CD4-positive, alpha-beta T cell (primary cell): ENCODE measurements around the gene SOD3. TPM values are rescaled to one million over a fixed set of nuclear protein-coding genes. Genes with fewer than 3 reads are reported as not detected.

Experiments
- ATAC-seq: fragments of 200-7000 bp; cut with Tn5 transposase; one replicate; pipeline ENCODE4 v1.10.0; 2022; ENCODE audit warnings: mild to moderate bottlenecking; ENCODE audit not compliant: poor library complexity
- CTCF ChIA-PET: fragments of 350-600 bp; sonication (Branson Sonifier 250); formaldehyde crosslinking; loops from one replicate; lab custom pipeline; 2021; ENCODE audit warnings: antibody characterized with exemption, inconsistent platforms; lab: Charles Lee
- POLR2A ChIA-PET: fragments of 350-600 bp; sonication (Branson Sonifier 250); formaldehyde crosslinking; loops from one replicate; lab custom pipeline; 2021; ENCODE audit warnings: antibody characterized with exemption, inconsistent platforms; lab: Charles Lee
- DNase-seq, 14 experiments: peaks; one replicate each; pipeline ENCODE4 v3.0.0-alpha.2; 2013 to 2020; ENCODE audit warnings: mixed read lengths in 2 of 14
- H3K27ac ChIP-seq, 2 donors: one replicate each; pipeline versions ENCODE4 v1.5.1 to v1.7.0; 2013; ENCODE audit warnings: low read length in 2 of 2, low read depth in 1 of 2, mild to moderate bottlenecking in 1 of 2
- H3K27me3 ChIP-seq, 2 experiments: 1 replicate in 1 of 2; 2 replicates in 1 of 2; pipeline versions ENCODE4 v1.6.1 to v1.7.0; 2013; ENCODE audit warnings: low read length in 2 of 2, control low read depth in 1 of 2, mild to moderate bottlenecking in 1 of 2, moderate library complexity in 1 of 2; ENCODE audit not compliant: insufficient read depth in 2 of 2, control insufficient read depth in 1 of 2
- H3K36me3 ChIP-seq: one replicate; pipeline ENCODE4 v1.6.1; 2013; ENCODE audit warnings: low read length, control low read depth; ENCODE audit not compliant: insufficient read depth
- H3K4me1 ChIP-seq: one replicate; pipeline ENCODE4 v1.6.1; 2013; ENCODE audit warnings: low read length, control low read depth; ENCODE audit not compliant: insufficient read depth
- H3K4me3 ChIP-seq: one replicate; pipeline ENCODE4 v1.5.1; 2013; ENCODE audit warnings: mild to moderate bottlenecking, low read length, moderate library complexity
- H3K9me3 ChIP-seq, 2 experiments: 1 replicate in 1 of 2; 2 replicates in 1 of 2; pipeline versions ENCODE4 v1.6.1 to v1.7.0; 2013; ENCODE audit warnings: low read length in 2 of 2, mild to moderate bottlenecking in 2 of 2, control low read depth in 1 of 2, moderate library complexity in 1 of 2; ENCODE audit not compliant: control insufficient read depth in 1 of 2, insufficient read depth in 1 of 2
- H3K27ac Mint-ChIP-seq: one replicate; pipeline ENCODE4 v1.8.0; 2020; ENCODE audit warnings: mixed read lengths
- H3K27me3 Mint-ChIP-seq: one replicate; pipeline ENCODE4 v1.8.0; 2021; ENCODE audit warnings: mixed read lengths
- H3K36me3 Mint-ChIP-seq: one replicate; pipeline ENCODE4 v1.8.0; 2021; ENCODE audit warnings: low read depth, mixed read lengths
- H3K4me1 Mint-ChIP-seq: one replicate; pipeline ENCODE4 v1.8.0; 2021; ENCODE audit warnings: low read depth, mixed read lengths
- H3K4me3 Mint-ChIP-seq: one replicate; pipeline ENCODE4 v1.8.0; 2020; ENCODE audit warnings: mild to moderate bottlenecking, mixed read lengths
- H3K9me3 Mint-ChIP-seq: one replicate; pipeline ENCODE4 v1.8.0; 2020; ENCODE audit warnings: mixed read lengths
- CTCF ChIP-seq: fragments of 200-600 bp; IDR thresholded peaks from one replicate; pipeline ENCODE4 v1.8.0; 2022; ENCODE audit warnings: antibody characterized with exemption, mild to moderate bottlenecking
- intact Hi-C, 2 experiments: fragments of 100-400 bp; cut with DNase I in 1 of 2; cut with micrococcal nuclease in 1 of 2; formaldehyde crosslinking; loops; one replicate each; pipeline versions ENCODE4 v1.15.1 to v1.9.0; 2023 to 2025; cut with DNase I, micrococcal nuclease
- total RNA-seq, 174 experiments: library from RNA in 2 of 174; stranded (reverse) in 2 of 174; gene quantifications; one replicate each; pipeline ENCODE4 v1.2.3 and lab custom pipeline; 2021 to 2026

The SOD3 gene
- total RNA-seq, 2 experiments from 2014 or later: not detected

DNA sequence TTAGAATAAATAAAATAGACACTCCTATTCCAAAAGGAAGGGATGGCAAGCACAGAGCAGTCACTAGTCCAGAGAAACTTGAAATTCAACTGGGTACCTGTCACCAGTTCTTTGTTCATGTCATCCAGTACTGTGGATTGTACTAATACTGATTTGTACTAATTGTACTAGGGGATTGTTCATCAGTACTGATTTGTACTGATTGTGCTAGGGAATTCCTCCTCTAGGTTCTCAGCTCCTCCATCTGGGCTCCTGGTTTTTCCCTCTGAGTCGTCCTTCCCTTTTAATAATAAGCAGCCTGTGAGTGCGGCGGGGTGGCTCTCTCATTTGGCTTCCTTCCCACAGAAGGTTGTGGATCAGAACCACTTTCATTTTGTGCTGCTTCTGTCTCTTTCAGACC lies 31.0 kb upstream of the SOD3 start:
- peaks cover under 1% of the 10 kb centered on the region for H3K9me3 Mint-ChIP-seq
- Histone ChIP-seq H3K9me3 (no peaks in the 10 kb centered on the region), H3K27me3 (no peaks in the 10 kb centered on the region), H3K27ac (no peak overlapping the region), H3K36me3 (no peaks in the 10 kb centered on the region), H3K4me3 (no peak overlapping the region), H3K4me1 (no peaks in the 10 kb centered on the region)
- H3K36me3 Mint-ChIP-seq: no peaks in the 10 kb centered on the region
- POLR2A ChIA-PET: no interaction called here
- TF ChIP-seq CTCF: no peak
- no peak overlapping the region for H3K4me3 Mint-ChIP-seq
- intact Hi-C loops: no loop called here
- CTCF ChIA-PET: no interaction called here
- no peak for ATAC-seq
- H3K4me1 Mint-ChIP-seq: no peaks in the 10 kb centered on the region
- no peak overlapping the region for H3K27ac Mint-ChIP-seq
- no peak for DNase-seq
- peaks cover 10% of the 10 kb centered on the region for H3K27me3 Mint-ChIP-seq

DNA sequence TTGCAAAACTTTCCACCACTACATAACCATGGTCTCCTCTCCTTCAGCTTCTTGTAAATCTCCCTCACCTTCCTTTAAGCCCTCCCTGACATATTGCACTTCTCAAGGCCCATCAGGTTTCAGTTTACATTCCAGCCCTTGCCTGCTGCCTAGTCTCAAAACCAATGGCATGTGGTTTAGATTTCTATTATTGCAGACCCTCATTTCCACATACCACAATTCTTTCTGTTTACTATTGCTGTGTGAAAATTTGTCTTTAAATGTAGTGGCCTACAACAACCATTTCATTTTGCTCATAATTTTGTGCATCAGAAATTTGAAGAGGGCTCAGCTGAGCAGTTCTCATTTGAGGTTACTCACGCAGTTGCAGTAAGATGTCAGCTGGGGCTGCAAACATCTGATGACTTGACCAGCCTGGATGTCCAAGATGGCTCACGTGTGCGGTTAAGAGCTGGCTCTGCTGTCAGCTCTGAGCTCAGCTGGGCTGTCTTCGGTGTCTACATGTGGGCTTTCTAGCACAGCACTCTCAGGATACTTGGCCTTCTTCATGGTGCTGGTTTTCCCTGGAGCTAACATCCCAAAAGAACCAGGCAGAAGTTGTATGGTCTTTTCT lies 29.9 kb upstream of the SOD3 start:
- TF ChIP-seq CTCF: no peak
- no peaks in the 10 kb centered on the region for H3K4me1 ChIP-seq
- H3K9me3 ChIP-seq: no peaks in the 10 kb centered on the region
- H3K36me3 ChIP-seq: no peaks in the 10 kb centered on the region
- H3K4me3 ChIP-seq: no peak overlapping the region
- Mint-ChIP-seq H3K27ac (no peak overlapping the region), H3K4me3 (no peak overlapping the region), H3K36me3 (no peaks in the 10 kb centered on the region), H3K4me1 (no peaks in the 10 kb centered on the region), H3K27me3 (peaks cover 10% of the 10 kb centered on the region), H3K9me3 (no peaks in the 10 kb centered on the region)
- ChIA-PET POLR2A (no interaction called here), CTCF (no interaction called here)
- H3K27ac ChIP-seq: no peak overlapping the region
- H3K27me3 ChIP-seq: no peaks in the 10 kb centered on the region
- intact Hi-C loops: no loop called here
- DNase-seq (no peak), ATAC-seq (no peak)

- Histone ChIP-seq H3K27me3 (no peaks in the 10 kb centered on the region), H3K36me3 (no peaks in the 10 kb centered on the region), H3K27ac (no peak overlapping the region), H3K4me1 (no peaks in the 10 kb centered on the region), H3K4me3 (no peak overlapping the region), H3K9me3 (peaks cover 0 to 5% of the 10 kb centered on the region in 2 experiments)
- H3K27me3 Mint-ChIP-seq: peaks cover 6% of the 10 kb centered on the region
- intact Hi-C loops: no loop called here
- CTCF ChIA-PET: interaction anchor here (0.6 kb wide), 1 partner anchor 24 kb away, joined by 4 read pairs; no protein-coding TSS in a partner anchor
- ATAC-seq (no peak), DNase-seq (no peak)
- H3K36me3 Mint-ChIP-seq: no peaks in the 10 kb centered on the region
- H3K9me3 Mint-ChIP-seq: no peaks in the 10 kb centered on the region
- H3K4me3 Mint-ChIP-seq: no peak overlapping the region
- POLR2A ChIA-PET: no interaction called here
- no peak overlapping the region for H3K27ac Mint-ChIP-seq
- TF ChIP-seq CTCF: no peak
- no peaks in the 10 kb centered on the region for H3K4me1 Mint-ChIP-seq
These were observed 27.4 kb upstream of the SOD3 start for GRCh38 chr4:24768006-24768405.
